ELF-1 (cell line): Measurements from ENCODE around the gene APOLD1.
A peak's percentile ranks its signal among the peaks of the same experiment; 100 is the strongest.
"Not testable (repeated sequence)": the region's sequence is repeated elsewhere in the genome, so short reads cannot be mapped to it uniquely, and the experiment has no call there.

Source experiments
- DNase-seq: peaks from one replicate; pipeline ENCODE4 v3.0.0-alpha.2; 2016; ENCODE audit warnings: low read depth, low spot score

APOLD1 gene

GRCh38 chr12:12784911-12785814 is at the start of gene APOLD1:
TSS of gene APOLD1 (plus strand) at chr12:12785659. CDS start at chr12:12785692, 33 bp downstream.
- peak; percentile 52 for DNase-seq

- DNase-seq, result no peak
Observed at GRCh38 chr12:12736759-12737676, 48.4 kb upstream of the APOLD1 start.

- not testable (repeated sequence) for DNase-seq
Observed at GRCh38 chr12:12738152-12738551, 47.3 kb upstream of the APOLD1 start.

GRCh38 chr12:12741660-12742059 is 43.8 kb upstream of the APOLD1 start:
- DNase-seq, result no peak

- no peak for DNase-seq
Observed at GRCh38 chr12:12744546-12745305, 40.7 kb upstream of the APOLD1 start.

- DNase-seq, result peak; percentile 40
Observed at GRCh38 chr12:12745576-12746211, 39.8 kb upstream of the APOLD1 start.

GRCh38 chr12:12747278-12747677 is 38.2 kb upstream of the APOLD1 start:
- no peak for DNase-seq

- DNase-seq, result no peak
Observed at GRCh38 chr12:12748044-12748443, 37.4 kb upstream of the APOLD1 start.

GRCh38 chr12:12749433-12749832 is 36.0 kb upstream of the APOLD1 start:
- DNase-seq, result no peak

- no peak for DNase-seq
Observed at GRCh38 chr12:12755923-12756322, 29.5 kb upstream of the APOLD1 start.

GRCh38 chr12:12757121-12757520 is 28.3 kb upstream of the APOLD1 start:
- no peak for DNase-seq

GRCh38 chr12:12759234-12759915 is 26.1 kb upstream of the APOLD1 start:
- no peak for DNase-seq

- DNase-seq, result peak; percentile 6
Observed at GRCh38 chr12:12764824-12765223, 20.6 kb upstream of the APOLD1 start.

- no peak for DNase-seq
Observed at GRCh38 chr12:12770262-12770661, 15.2 kb upstream of the APOLD1 start.

GRCh38 chr12:12774791-12775190 is 10.7 kb upstream of the APOLD1 start:
- no peak for DNase-seq

GRCh38 chr12:12776261-12776660 is 9.2 kb upstream of the APOLD1 start:
- DNase-seq, result no peak

GRCh38 chr12:12777092-12777491 is 8.4 kb upstream of the APOLD1 start:
- no peak for DNase-seq

GRCh38 chr12:12779007-12779406 is 6.5 kb upstream of the APOLD1 start:
- DNase-seq, result no peak

GRCh38 chr12:12779529-12779928 is 5.9 kb upstream of the APOLD1 start:
- DNase-seq, result no peak

GRCh38 chr12:12784116-12784515 is 1.3 kb upstream of the APOLD1 start:
- no peak for DNase-seq

- DNase-seq, result no peak
Observed at GRCh38 chr12:12786351-12786705, 869 bp downstream of the APOLD1 start.
